ENCODE data around the gene POT1. TPM values are rescaled to one million over a fixed set of nuclear protein-coding genes. Genes with fewer than 3 reads are reported as not detected.

POT1 gene
- total RNA-seq, 4 donors from 2014 or later = 13.8 to 91.6 (median 23.5) TPM

DNA sequence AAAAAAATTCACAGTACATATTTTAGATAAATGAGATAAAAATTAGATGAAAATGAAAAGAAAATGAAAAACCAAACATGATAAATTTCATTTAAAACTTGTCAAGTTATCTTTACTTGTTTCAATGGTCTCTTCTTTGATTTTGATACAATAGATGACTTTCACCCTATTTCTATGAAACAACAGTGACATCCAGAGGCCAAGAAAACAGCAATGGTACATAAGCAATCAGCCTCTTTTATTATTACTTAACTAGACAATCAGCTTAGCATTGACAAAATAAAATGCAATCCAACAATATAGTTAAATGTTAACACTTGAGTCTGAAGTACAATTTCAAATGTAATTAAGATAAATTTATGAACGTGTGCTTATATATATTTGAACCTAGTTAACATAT lies 89.2 kb downstream of the POT1 start:
- intact Hi-C loops (cut with DNase I; ENCODE audit: low total_unique reads) = no loop called here
- no peaks in the 10 kb centered on the region for H3K9me3 ChIP-seq
- H3K36me3 ChIP-seq = no peaks in the 10 kb centered on the region
- no peak overlapping the region for H3K27ac ChIP-seq
- no peaks in the 10 kb centered on the region for H3K4me1 ChIP-seq
- no peak for DNase-seq
- H3K27me3 ChIP-seq = no peaks in the 10 kb centered on the region
- H3K4me3 ChIP-seq = no peak overlapping the region
- TF ChIP-seq, protein P1, sequence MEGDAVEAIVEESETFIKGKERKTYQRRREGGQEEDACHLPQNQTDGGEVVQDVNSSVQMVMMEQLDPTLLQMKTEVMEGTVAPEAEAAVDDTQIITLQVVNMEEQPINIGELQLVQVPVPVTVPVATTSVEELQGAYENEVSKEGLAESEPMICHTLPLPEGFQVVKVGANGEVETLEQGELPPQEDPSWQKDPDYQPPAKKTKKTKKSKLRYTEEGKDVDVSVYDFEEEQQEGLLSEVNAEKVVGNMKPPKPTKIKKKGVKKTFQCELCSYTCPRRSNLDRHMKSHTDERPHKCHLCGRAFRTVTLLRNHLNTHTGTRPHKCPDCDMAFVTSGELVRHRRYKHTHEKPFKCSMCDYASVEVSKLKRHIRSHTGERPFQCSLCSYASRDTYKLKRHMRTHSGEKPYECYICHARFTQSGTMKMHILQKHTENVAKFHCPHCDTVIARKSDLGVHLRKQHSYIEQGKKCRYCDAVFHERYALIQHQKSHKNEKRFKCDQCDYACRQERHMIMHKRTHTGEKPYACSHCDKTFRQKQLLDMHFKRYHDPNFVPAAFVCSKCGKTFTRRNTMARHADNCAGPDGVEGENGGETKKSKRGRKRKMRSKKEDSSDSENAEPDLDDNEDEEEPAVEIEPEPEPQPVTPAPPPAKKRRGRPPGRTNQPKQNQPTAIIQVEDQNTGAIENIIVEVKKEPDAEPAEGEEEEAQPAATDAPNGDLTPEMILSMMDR (IDR thresholded peaks at IDR 0.05) = no peak
- TF ChIP-seq POLR2A (IDR thresholded peaks at IDR 0.05) = no peak

DNA sequence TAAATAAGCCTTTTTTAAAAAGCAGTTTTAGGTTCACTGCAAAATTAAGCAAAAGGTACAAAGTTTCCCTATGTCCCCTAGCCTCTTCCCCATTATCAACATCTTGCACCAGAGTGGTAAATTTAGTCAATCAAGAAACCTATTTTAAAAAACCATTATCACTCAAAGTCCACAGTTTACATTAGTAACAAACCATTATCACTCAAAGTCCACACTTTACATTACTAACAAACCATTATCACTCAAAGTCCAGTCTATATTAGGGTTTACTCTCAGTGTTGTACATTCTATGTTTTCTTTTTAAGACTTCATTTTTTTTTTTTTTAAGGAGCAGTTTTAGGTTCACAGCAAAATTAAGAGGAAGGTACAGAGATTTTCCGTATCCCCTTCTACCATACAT lies 89.9 kb downstream of the POT1 start:
- Histone ChIP-seq H3K9me3 (no peaks in the 10 kb centered on the region), H3K4me1 (no peaks in the 10 kb centered on the region), H3K4me3 (no peak overlapping the region), H3K36me3 (no peaks in the 10 kb centered on the region), H3K27me3 (no peaks in the 10 kb centered on the region), H3K27ac (no peak overlapping the region)
- no peak for DNase-seq
- intact Hi-C loops (cut with DNase I; ENCODE audit: low total_unique reads) = no loop called here
- TF ChIP-seq, protein P1 (IDR thresholded peaks at IDR 0.05) = no peak
- no peak for TF ChIP-seq POLR2A (IDR thresholded peaks at IDR 0.05)

DNA sequence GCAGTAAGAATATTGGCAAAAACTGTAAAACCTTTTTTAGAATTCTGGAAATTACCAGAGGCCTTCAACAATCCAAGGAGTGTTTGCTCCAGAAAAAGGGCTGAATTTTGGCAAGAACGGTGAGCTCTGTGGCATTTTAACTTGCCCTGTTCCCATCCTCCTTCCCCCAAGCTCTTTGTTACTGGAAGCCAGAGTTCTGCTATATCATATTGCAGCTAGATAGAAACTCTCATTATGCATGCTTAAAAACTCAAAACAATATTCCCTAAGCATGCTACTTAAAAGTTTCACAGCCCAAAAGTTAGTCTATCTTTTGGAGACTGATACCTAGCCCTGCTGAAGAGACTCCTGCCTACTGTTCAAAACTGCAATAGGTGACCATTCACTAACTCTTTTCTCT lies 93.5 kb downstream of the POT1 start:
- Histone ChIP-seq H3K27me3 (no peaks in the 10 kb centered on the region), H3K9me3 (no peaks in the 10 kb centered on the region), H3K4me1 (no peaks in the 10 kb centered on the region), H3K4me3 (no peak overlapping the region), H3K36me3 (no peaks in the 10 kb centered on the region), H3K27ac (no peak overlapping the region)
- DNase-seq = no peak
- intact Hi-C loops (cut with DNase I; ENCODE audit: low total_unique reads) = no loop called here
- TF ChIP-seq POLR2A (IDR thresholded peaks at IDR 0.05) = no peak
- TF ChIP-seq, protein P1 (IDR thresholded peaks at IDR 0.05) = no peak

GRCh38 chr7:124818807-124819206 lies 110.8 kb downstream of the POT1 start:
- H3K4me3 ChIP-seq = no peak overlapping the region
- no peaks in the 10 kb centered on the region for H3K4me1 ChIP-seq
- DNase-seq = no peak
- no peak for TF ChIP-seq POLR2A (IDR thresholded peaks at IDR 0.05)
- TF ChIP-seq, protein P1 (IDR thresholded peaks at IDR 0.05) = no peak
- no peaks in the 10 kb centered on the region for H3K36me3 ChIP-seq
- H3K27me3 ChIP-seq = no peaks in the 10 kb centered on the region
- H3K27ac ChIP-seq = no peak overlapping the region
- intact Hi-C loops (cut with DNase I; ENCODE audit: low total_unique reads) = no loop called here
- H3K9me3 ChIP-seq = no peaks in the 10 kb centered on the region

- TF ChIP-seq, protein P1 (IDR thresholded peaks at IDR 0.05) = no peak
- TF ChIP-seq POLR2A (IDR thresholded peaks at IDR 0.05) = no peak
- no peak for DNase-seq
- no peak overlapping the region for H3K4me3 ChIP-seq
- H3K36me3 ChIP-seq = no peaks in the 10 kb centered on the region
- H3K27me3 ChIP-seq = no peaks in the 10 kb centered on the region
- no peaks in the 10 kb centered on the region for H3K4me1 ChIP-seq
- no peaks in the 10 kb centered on the region for H3K9me3 ChIP-seq
- intact Hi-C loops (cut with DNase I; ENCODE audit: low total_unique reads) = no loop called here
- H3K27ac ChIP-seq = no peak overlapping the region
Observed at GRCh38 chr7:124813994-124814798, 115.4 kb downstream of the POT1 start.
